K562 (cell line): ENCODE results near the gene MACROD2. TPM values are rescaled to one million over a fixed set of nuclear protein-coding genes. Genes with fewer than 3 reads are reported as not detected.

Source experiments
- ATAC-seq: fragments of 200-7000 bp; cut with Tn5 transposase; 3 replicates; pipeline ENCODE4 v1.9.1; 2020; ENCODE audit warnings: moderate library complexity
- BruUV-seq: library from RNA; stranded (reverse); fragments of 400-500 nt; replicated peaks from 2 replicates; lab custom pipeline; 2021; lab: Mats Ljungman, UMichigan
- CTCF ChIA-PET: fragments of 300-600 bp; formaldehyde crosslinking; extraction: SDS; loops from one replicate; lab custom pipeline; 2021; ENCODE audit warnings: low intra/inter-chr PET ratio; lab: Yijun Ruan, JAX
- POLR2A ChIA-PET: fragments of 300-600, 350-650 bp; sonication (Branson Sonifier 250); formaldehyde crosslinking; extraction: SDS; loops from one replicate; lab custom pipeline; 2021; ENCODE audit warnings: antibody characterized with exemption, inconsistent platforms; lab: Yijun Ruan, JAX
- DNase-seq, 4 experiments: peaks; one replicate each; pipeline versions ENCODE4 v3.0.0 to v3.0.0-alpha.2; 2011 to 2018; ENCODE audit warnings: low spot score in 3 of 4, mixed read lengths in 3 of 4; ENCODE audit errors: extremely low read depth in 1 of 4
- FAIRE-seq: peaks from 2 replicates; lab custom pipeline; 2011; peaks lifted over from hg19 to GRCh38; lab: Jason Lieb, UNC
- H2AFZ ChIP-seq: 2 replicates; pipeline ENCODE4 v1.6.0; 2011; ENCODE audit warnings: low read depth, low read length, control low read depth, inconsistent platforms
- H3K27ac ChIP-seq: fragments of 200-600 bp; 3 replicates; pipeline ENCODE4 v1.8.0; 2011; ENCODE audit warnings: low read depth, mild to moderate bottlenecking, control low read depth, inconsistent platforms, low read length, moderate library complexity, mixed read lengths; ENCODE audit errors: extremely low read depth
- H3K27me3 ChIP-seq, 2 experiments: fragments of 300-600 bp in 1 of 2; 2 replicates in 1 of 2; 3 replicates in 1 of 2; pipeline versions ENCODE4 v1.6.0 to v1.8.0; 2011; ENCODE audit warnings: inconsistent platforms in 2 of 2, low read length in 2 of 2, mild to moderate bottlenecking in 1 of 2, mixed read lengths in 1 of 2, moderate library complexity in 1 of 2; ENCODE audit not compliant: control insufficient read depth in 2 of 2, insufficient read depth in 2 of 2
- H3K36me3 ChIP-seq: fragments of 300-600 bp; 3 replicates; pipeline ENCODE4 v1.8.0; 2011; ENCODE audit warnings: mild to moderate bottlenecking, low read length, inconsistent platforms; ENCODE audit not compliant: control insufficient read depth, insufficient read depth
- H3K4me1 ChIP-seq, 2 experiments: fragments of 200-600 bp in 1 of 2; replicated peaks in 1 of 2; 2 replicates in 1 of 2; 3 replicates in 1 of 2; pipeline versions ENCODE4 v1.5.1 to v1.8.0; 2011; ENCODE audit warnings: inconsistent platforms in 2 of 2, low read length in 2 of 2, mild to moderate bottlenecking in 1 of 2, mixed read lengths in 1 of 2, moderate library complexity in 1 of 2; ENCODE audit not compliant: control insufficient read depth in 2 of 2, insufficient read depth in 2 of 2
- H3K4me2 ChIP-seq: 2 replicates; pipeline ENCODE4 v1.6.1; 2011; ENCODE audit warnings: low read length, control low read depth, inconsistent platforms, mixed read lengths; ENCODE audit not compliant: insufficient read depth
- H3K4me3 ChIP-seq: fragments of 200-600 bp; sonication (generic), shearing (Covaris generic); 2 replicates; pipeline ENCODE4 v1.5.1; 2016; ENCODE audit warnings: control low read depth, inconsistent platforms
- H3K79me2 ChIP-seq: fragments of 200-600 bp; 3 replicates; pipeline ENCODE4 v1.8.0; 2011; ENCODE audit warnings: low read length, inconsistent platforms; ENCODE audit not compliant: control insufficient read depth, insufficient read depth
- H3K9ac ChIP-seq, 2 experiments: 2 replicates each; pipeline versions ENCODE4 v1.6.0 to v1.6.1; 2011; ENCODE audit warnings: low read depth in 2 of 2, low read length in 2 of 2, control low read depth in 1 of 2, inconsistent platforms in 1 of 2, mild to moderate bottlenecking in 1 of 2, mixed read lengths in 1 of 2; ENCODE audit not compliant: insufficient read depth in 1 of 2
- H3K9me1 ChIP-seq: one replicate; pipeline ENCODE4 v1.6.0; 2011; ENCODE audit warnings: inconsistent platforms, mild to moderate bottlenecking, low read length, moderate library complexity; ENCODE audit not compliant: control insufficient read depth, insufficient read depth
- H3K9me3 ChIP-seq: replicated peaks from 2 replicates; pipeline ENCODE4 v1.5.1; 2011; ENCODE audit warnings: low read depth, low read length, inconsistent platforms; ENCODE audit not compliant: control insufficient read depth, insufficient read depth
- H4K20me1 ChIP-seq: replicated peaks from 2 replicates; pipeline ENCODE4 v1.6.1; 2011; ENCODE audit warnings: low read length, inconsistent platforms, mixed read lengths; ENCODE audit not compliant: control insufficient read depth, insufficient read depth
- ATF2 ChIP-seq: sonication (generic); formaldehyde crosslinking; IDR thresholded peaks from 2 replicates; pipeline ENCODE4 v1.8.1; 2022; ENCODE audit warnings: missing genetic modification reagents
- DNMT1 ChIP-seq: fragments of 450-650 bp; IDR thresholded peaks from 2 replicates; pipeline ENCODE4 v1.6.1; 2016; ENCODE audit warnings: antibody characterized with exemption, mild to moderate bottlenecking
- EWSR1 ChIP-seq: fragments of 450-650 bp; IDR thresholded peaks from 2 replicates; pipeline ENCODE4 v1.6.1; 2018; ENCODE audit warnings: borderline replicate concordance, mild to moderate bottlenecking, low read depth, moderate library complexity; ENCODE audit not compliant: partially characterized antibody
- FOS ChIP-seq: IDR thresholded peaks from 3 replicates; pipeline ENCODE4 v1.6.1; 2011; ENCODE audit not compliant: insufficient read length; ENCODE audit errors: extremely low read depth
- FOXP4 ChIP-seq: sonication (generic); formaldehyde crosslinking; IDR thresholded peaks from 2 replicates; pipeline ENCODE4 v1.8.0; 2022; ENCODE audit warnings: mild to moderate bottlenecking, missing genetic modification reagents, borderline replicate concordance
- HNRNPL ChIP-seq: fragments of 200-400 bp; formaldehyde crosslinking; IDR thresholded peaks from 2 replicates; pipeline ENCODE4 v1.6.1; 2017; ENCODE audit warnings: low read depth, mild to moderate bottlenecking, low read length
- IFI16 ChIP-seq: fragments of 250-450 bp; sonication (Bioruptor Pico); IDR thresholded peaks from 2 replicates; pipeline ENCODE4 v2.1.2; 2022; ENCODE audit warnings: mild to moderate bottlenecking, inconsistent platforms
- L3MBTL2 ChIP-seq: fragments of 450-650 bp; IDR thresholded peaks from 2 replicates; pipeline ENCODE4 v1.6.1; 2016; ENCODE audit warnings: mild to moderate bottlenecking, moderate library complexity
- MEF2A ChIP-seq: IDR thresholded peaks from 2 replicates; pipeline ENCODE4 v1.6.1; 2011; ENCODE audit warnings: low read depth, mild to moderate bottlenecking, low read length, moderate library complexity; ENCODE audit not compliant: control insufficient read depth
- PHTF2 ChIP-seq: fragments of 250-450 bp; sonication (Bioruptor Pico); IDR thresholded peaks from 2 replicates; pipeline ENCODE4 v1.5.0; 2021; ENCODE audit warnings: mild to moderate bottlenecking
- PPARD ChIP-seq: fragments of 250-450 bp; sonication (Bioruptor Pico); IDR thresholded peaks from 2 replicates; pipeline ENCODE4 v1.8.0; 2022; ENCODE audit warnings: inconsistent platforms, mild to moderate bottlenecking, moderate library complexity
- ZBTB17 ChIP-seq: fragments of 450-650 bp; formaldehyde crosslinking; IDR thresholded peaks from 2 replicates; pipeline ENCODE4 v1.4.0; 2020; ENCODE audit warnings: mild to moderate bottlenecking
- ZNF507 ChIP-seq: conservative IDR thresholded peaks from 2 replicates; pipeline ENCODE4 v1.6.1; 2017; ENCODE audit warnings: missing genetic modification characterization, missing compliant biosample characterization
- whole genome bisulfite sequencing: fragments of 100-300 bp; shearing (Covaris generic); methylation state at CpG from one replicate; pipeline ENCODE4 v1.1.6; 2016; ENCODE audit warnings: low coverage, mixed read lengths; ENCODE audit not compliant: insufficient coverage; ENCODE audit errors: missing lambda C conversion rate; 5-methylcytosine and 5-hydroxymethylcytosine counted together
- in situ Hi-C: fragments of 300-500 bp; cut with MboI; formaldehyde crosslinking; loops from 4 replicates; pipeline ENCODE4 v1.15.0; 2018; ENCODE audit warnings: inconsistent platforms, mixed read lengths
- intact Hi-C: fragments of 100-400 bp; cut with micrococcal nuclease; formaldehyde crosslinking; loops from 2 replicates; pipeline ENCODE4 v1.14.2; 2022
- polyA plus RNA-seq, 8 experiments: library from polyadenylated mRNA; depleted of rRNA in 4 of 8; stranded (reverse) in 5 of 8; unstranded in 3 of 8; fragments of >200 nt; fragmentation: Nextera tagmentation in 2 of 8; fragmentation: Illumina TruSeq in 1 of 8; extraction: Ambion mirVana in 2 of 8; extraction: Trizol in 1 of 8; gene quantifications; 2 replicates each; pipeline versions ENCODE4 v1.2.1 to v1.2.3, GENCODE V29; 2011 to 2014; ENCODE audit warnings: inconsistent platforms in 1 of 8, missing spikeins in 1 of 8
- total RNA-seq, 7 experiments: library from RNA; depleted of rRNA in 6 of 7; stranded (reverse); fragments of >200 nt in 6 of 7; fragmentation: Illumina TruSeq in 2 of 7; extraction: Trizol in 2 of 7; gene quantifications; 2 replicates each; pipeline versions ENCODE4 v1.2.1 to v1.2.3, GENCODE V29; 2011 to 2021; ENCODE audit warnings: low replicate concordance in 1 of 7

MACROD2 gene
- total and polyA plus RNA-seq, 9 of the 15 experiments (the other 6 are each of a cell fraction or from before 2014, with no cell fraction given), result not detected

DNA sequence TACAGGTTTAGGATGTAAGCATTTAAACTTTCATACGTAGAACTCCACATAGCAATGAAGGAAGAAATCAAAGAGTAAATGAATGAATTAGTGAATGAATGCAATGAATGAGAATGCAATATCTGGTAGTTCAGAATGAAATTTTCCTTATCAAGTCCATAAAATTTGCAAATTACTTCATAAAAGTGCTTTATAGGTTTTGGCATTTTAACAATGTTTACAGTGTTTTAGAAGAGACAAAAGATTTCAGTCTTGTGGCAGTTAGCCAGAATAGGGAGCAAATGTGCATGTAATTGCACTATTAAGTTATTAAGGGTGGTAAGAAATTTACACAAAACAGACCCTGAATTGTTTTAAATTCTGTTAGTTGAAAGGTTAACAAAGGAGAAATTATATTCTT is 1081.5 kb downstream of the MACROD2 start:
- Histone ChIP-seq H3K9me1 (no peaks in the 10 kb centered on the region), H3K4me3 (no peak overlapping the region)
- TF ChIP-seq L3MBTL2, result no peak
- TF ChIP-seq, all 486 proteins: peak for 0
- FAIRE-seq (no peak), ATAC-seq (no peak), DNase-seq (no peak)
- Histone ChIP-seq H3K27ac (no peak overlapping the region), H3K4me2 (no peak overlapping the region), H3K9me3 (no peaks in the 10 kb centered on the region), H3K4me1 (no peaks in the 10 kb centered on the region), H3K9ac (no peak overlapping the region), H3K79me2 (no peaks in the 10 kb centered on the region), H2AFZ (no peak overlapping the region), H3K27me3 (no peaks in the 10 kb centered on the region), H4K20me1 (no peaks in the 10 kb centered on the region), H3K36me3 (no peaks in the 10 kb centered on the region)
- BruUV-seq, result no TSS peak
- POLR2A ChIA-PET, result no interaction called here
- intact Hi-C loops (no loop called here), in situ Hi-C loops (no loop called here)
- WGBS, result 0% methylated on average over 1 of the region's 1 CpG
- CTCF ChIA-PET, result no interaction called here

GRCh38 chr20:15077733-15078250 is 1082.5 kb downstream of the MACROD2 start:
- Histone ChIP-seq H3K79me2 (no peaks in the 10 kb centered on the region), H3K36me3 (no peaks in the 10 kb centered on the region), H3K4me3 (no peak overlapping the region), H3K9me1 (no peaks in the 10 kb centered on the region), H3K9ac (no peak overlapping the region), H4K20me1 (no peaks in the 10 kb centered on the region), H3K4me2 (no peak overlapping the region), H3K27ac (no peak overlapping the region), H2AFZ (no peak overlapping the region), H3K9me3 (no peaks in the 10 kb centered on the region), H3K27me3 (no peaks in the 10 kb centered on the region), H3K4me1 (no peaks in the 10 kb centered on the region)
- BruUV-seq, result no TSS peak
- WGBS, result 0% methylated on average over 5 of the region's 6 CpGs
- DNase-seq, result no peak
- ChIA-PET CTCF (no interaction called here), POLR2A (interaction anchor here (0.7 kb wide), 1 partner anchor 434 kb away, joined by 4 read pairs; no protein-coding TSS in a partner anchor)
- no peak for FAIRE-seq
- no peak for ATAC-seq
- in situ Hi-C loops, result no loop called here
- intact Hi-C loops, result no loop called here
- TF ChIP-seq HNRNPL (no peak), PHTF2 (CRISPR knock-in tag) (no peak), DNMT1 (no peak), FOS (no peak), EWSR1 (no peak), ZNF507 (no peak), MEF2A (no peak), ATF2 (no peak), ZBTB17 (CRISPR knock-in tag) (no peak), IFI16 (no peak), FOXP4 (CRISPR knock-in tag) (no peak), PPARD (no peak)
